ENCODE measurements around the gene CHCHD6.
A peak's percentile ranks its signal among the peaks of the same experiment; 100 is the strongest.

Gene CHCHD6

GRCh38 chr3:126946405-126946804 lies 242.4 kb downstream of the CHCHD6 start:
- no peak for DNase-seq

- peak; percentile 70 to 71 for DNase-seq
These were observed 243.4 kb downstream of the CHCHD6 start for GRCh38 chr3:126947429-126947828.

GRCh38 chr3:126948980-126949535 lies 245.0 kb downstream of the CHCHD6 start:
- DNase-seq = no peak

- no peak for DNase-seq
These were observed 247.5 kb downstream of the CHCHD6 start for GRCh38 chr3:126951561-126951960.

- no peak for DNase-seq
These were observed 248.4 kb downstream of the CHCHD6 start for GRCh38 chr3:126952261-126952982.

GRCh38 chr3:126952983-126953660 lies 249.1 kb downstream of the CHCHD6 start:
- no peak for DNase-seq

GRCh38 chr3:126954141-126954842 lies 250.3 kb downstream of the CHCHD6 start:
- no peak for DNase-seq

GRCh38 chr3:126955004-126955790 lies 251.2 kb downstream of the CHCHD6 start:
- DNase-seq = no peak

GRCh38 chr3:126956361-126956760 lies 252.3 kb downstream of the CHCHD6 start:
- no peak for DNase-seq

GRCh38 chr3:126956866-126957650 lies 253.0 kb downstream of the CHCHD6 start:
- DNase-seq = no peak

GRCh38 chr3:126957776-126958637 lies 254.0 kb downstream of the CHCHD6 start:
- no peak for DNase-seq

GRCh38 chr3:126958638-126959085 lies 254.6 kb downstream of the CHCHD6 start:
- no peak for DNase-seq

GRCh38 chr3:126959136-126959920 lies 255.3 kb downstream of the CHCHD6 start:
- no peak for DNase-seq

- DNase-seq = no peak
These were observed 256.0 kb downstream of the CHCHD6 start for GRCh38 chr3:126959921-126960603.

- no peak for DNase-seq
These were observed 256.6 kb downstream of the CHCHD6 start for GRCh38 chr3:126960604-126960995.

GRCh38 chr3:126961191-126961790 lies 257.3 kb downstream of the CHCHD6 start:
- DNase-seq = no peak

- no peak for DNase-seq
These were observed 257.9 kb downstream of the CHCHD6 start for GRCh38 chr3:126961791-126962461.

GRCh38 chr3:126962756-126963155 lies 258.7 kb downstream of the CHCHD6 start:
- DNase-seq = no peak

Measured in Kasumi-1 (cell line).